HepG2 (cell line): ENCODE measurements around the gene CSNK1D. TPM values are rescaled to one million over a fixed set of nuclear protein-coding genes. Genes with fewer than 3 reads are reported as not detected.

Experiments used
- AHR ChIP-seq: IDR thresholded peaks from 2 replicates; pipeline ENCODE4 v1.6.1; 2018; ENCODE audit warnings: missing genetic modification reagents, missing compliant biosample characterization
- AKNA ChIP-seq: sonication (generic); formaldehyde crosslinking; IDR thresholded peaks from 2 replicates; pipeline ENCODE4 v1.4.0; 2020; ENCODE audit warnings: missing genetic modification reagents, borderline replicate concordance
- ASH2L ChIP-seq: fragments of 300-600, 200-600 bp; sonication (generic); IDR thresholded peaks from 2 replicates; pipeline ENCODE4 v1.7.0; 2017; ENCODE audit warnings: low read depth, mild to moderate bottlenecking, moderate library complexity, mixed read lengths, low read length; ENCODE audit not compliant: insufficient read length
- ATF2 ChIP-seq: sonication (generic); formaldehyde crosslinking; IDR thresholded peaks from 2 replicates; pipeline ENCODE4 v1.4.0; 2020; ENCODE audit warnings: missing genetic modification reagents
- CSRNP2 ChIP-seq: sonication (generic); formaldehyde crosslinking; conservative IDR thresholded peaks from 2 replicates; pipeline ENCODE4 v1.8.0; 2022; ENCODE audit warnings: low read depth, missing genetic modification reagents
- FLYWCH1 ChIP-seq: sonication (generic); formaldehyde crosslinking; IDR thresholded peaks from 2 replicates; pipeline ENCODE4 v1.8.1; 2023; ENCODE audit warnings: mild to moderate bottlenecking, missing genetic modification reagents
- HNRNPH1 ChIP-seq: fragments of 200-400 bp; formaldehyde crosslinking; optimal IDR thresholded peaks from 2 replicates; pipeline ENCODE3; 2017; ENCODE audit warnings: mild to moderate bottlenecking, low read depth, low read length
- KAT7 ChIP-seq: IDR thresholded peaks from 2 replicates; pipeline ENCODE4 v1.6.1; 2018; ENCODE audit warnings: borderline replicate concordance, missing compliant biosample characterization
- KLF16 ChIP-seq, 2 experiments: sonication (generic) in 1 of 2; formaldehyde crosslinking in 1 of 2; IDR thresholded peaks; 2 replicates each; pipeline versions ENCODE4 v1.6.1 to v1.8.0; 2016 to 2023; ENCODE audit warnings: missing genetic modification reagents in 2 of 2, missing compliant biosample characterization in 1 of 2
- MATR3 ChIP-seq: sonication (generic); formaldehyde crosslinking; IDR thresholded peaks from 2 replicates; pipeline ENCODE4 v1.4.0; 2020; ENCODE audit warnings: missing genetic modification reagents
- MIER2 ChIP-seq: IDR thresholded peaks from 2 replicates; pipeline ENCODE4 v1.6.1; 2016; ENCODE audit warnings: missing biosample characterization, missing genetic modification reagents
- NFE2L1 ChIP-seq: sonication (generic); formaldehyde crosslinking; IDR thresholded peaks from 2 replicates; pipeline ENCODE4 v1.4.0; 2020; ENCODE audit warnings: missing genetic modification reagents, mild to moderate bottlenecking, borderline replicate concordance
- NFYC ChIP-seq: IDR thresholded peaks from 2 replicates; pipeline ENCODE4 v1.6.1; 2016; ENCODE audit warnings: missing genetic modification reagents, missing compliant biosample characterization
- RARA ChIP-seq: IDR thresholded peaks from 2 replicates; pipeline ENCODE4 v1.6.1; 2016; ENCODE audit warnings: missing genetic modification reagents, missing compliant biosample characterization
- TIGD3 ChIP-seq: sonication (generic); formaldehyde crosslinking; IDR thresholded peaks from 2 replicates; pipeline ENCODE4 v1.5.1; 2020; ENCODE audit warnings: mild to moderate bottlenecking, missing genetic modification reagents, borderline replicate concordance
- XRCC5 ChIP-seq: fragments of 200-400 bp; formaldehyde crosslinking; optimal IDR thresholded peaks from 2 replicates; pipeline ENCODE3; 2017; ENCODE audit warnings: mild to moderate bottlenecking, low read length
- ZBTB21 ChIP-seq: sonication (generic); formaldehyde crosslinking; IDR thresholded peaks from 2 replicates; pipeline ENCODE4 v1.4.0; 2020; ENCODE audit warnings: missing genetic modification reagents
- ZBTB44 ChIP-seq: sonication (generic); formaldehyde crosslinking; IDR thresholded peaks from 2 replicates; pipeline ENCODE4 v1.4.0; 2020; ENCODE audit warnings: missing genetic modification reagents
- ZNF549 ChIP-seq: sonication (generic); formaldehyde crosslinking; IDR thresholded peaks from 2 replicates; pipeline ENCODE4 v1.5.0; 2020; ENCODE audit warnings: missing genetic modification reagents
- polyA plus RNA-seq, 8 experiments: library from polyadenylated mRNA; depleted of rRNA in 3 of 8; stranded (reverse) in 7 of 8; unstranded in 1 of 8; fragments of >200 nt; fragmentation: Illumina TruSeq in 4 of 8; extraction: Trizol in 4 of 8; gene quantifications; 2 replicates each; pipeline versions ENCODE4 v1.2.1 to v1.2.3, GENCODE V29; 2011 to 2016; ENCODE audit warnings: low read depth in 4 of 8, missing spikeins in 1 of 8, mixed read lengths in 1 of 8; ENCODE audit not compliant: insufficient read depth in 1 of 8
- total RNA-seq, 5 experiments: library from RNA; depleted of rRNA; stranded (reverse); fragments of >200 nt; fragmentation: Illumina TruSeq; extraction: Trizol; gene quantifications; 2 replicates each; pipeline ENCODE4 v1.2.3, GENCODE V29; 2016; ENCODE audit warnings: low read depth in 1 of 5

The CSNK1D gene
- total and polyA plus RNA-seq, 2 of the 13 experiments (the other 11 are each of a cell fraction or from before 2014, with no cell fraction given), result 31.5 to 128 TPM

- TF ChIP-seq ZBTB44 (CRISPR knock-in tag) (no peak), AKNA (CRISPR knock-in tag) (no peak), AHR (CRISPR knock-in tag) (0 out of 2 replicates have a peak, but pooled peaks have one; percentile 3), MATR3 (no peak), ZNF549 (CRISPR knock-in tag) (no peak), RARA (CRISPR knock-in tag) (no peak), TIGD3 (no peak), XRCC5 (no peak), HNRNPH1 (no peak), FLYWCH1 (no peak), ATF2 (CRISPR knock-in tag) (no peak), ZBTB21 (CRISPR knock-in tag) (no peak), MIER2 (CRISPR knock-in tag) (no peak), CSRNP2 (CRISPR knock-in tag) (no peak), NFE2L1 (CRISPR knock-in tag) (no peak), NFYC (CRISPR knock-in tag) (no peak), KLF16 (CRISPR knock-in tag; IDR thresholded peaks at IDR 0.05) (no peak), KAT7 (CRISPR knock-in tag) (no peak; the same call in 1 of the 2 replicates), ASH2L (no peak)
Measured at GRCh38 chr17:82226809-82227628, 46.5 kb downstream of the CSNK1D start (continued).
